Neural progenitor cell (in vitro differentiated cells): Measurements from ENCODE around the gene CCDC6.
"Not testable (repeated sequence)": the region's sequence is repeated elsewhere in the genome, so short reads cannot be mapped to it uniquely, and the experiment has no call there.

ENCODE experiments used
- EZH2phosphoT487 ChIP-seq: fragments of 200-600 bp; sonication (generic); IDR thresholded peaks from 2 replicates; pipeline ENCODE4 v1.6.1; 2017; ENCODE audit warnings: antibody characterized with exemption
- TF ChIP-seq, protein P1 (sequence below): fragments of 200-600 bp; sonication (generic); IDR thresholded peaks from 2 replicates; pipeline ENCODE4 v1.5.1; 2017; ENCODE audit warnings: antibody characterized with exemption, mild to moderate bottlenecking

- TF ChIP-seq, protein P1, sequence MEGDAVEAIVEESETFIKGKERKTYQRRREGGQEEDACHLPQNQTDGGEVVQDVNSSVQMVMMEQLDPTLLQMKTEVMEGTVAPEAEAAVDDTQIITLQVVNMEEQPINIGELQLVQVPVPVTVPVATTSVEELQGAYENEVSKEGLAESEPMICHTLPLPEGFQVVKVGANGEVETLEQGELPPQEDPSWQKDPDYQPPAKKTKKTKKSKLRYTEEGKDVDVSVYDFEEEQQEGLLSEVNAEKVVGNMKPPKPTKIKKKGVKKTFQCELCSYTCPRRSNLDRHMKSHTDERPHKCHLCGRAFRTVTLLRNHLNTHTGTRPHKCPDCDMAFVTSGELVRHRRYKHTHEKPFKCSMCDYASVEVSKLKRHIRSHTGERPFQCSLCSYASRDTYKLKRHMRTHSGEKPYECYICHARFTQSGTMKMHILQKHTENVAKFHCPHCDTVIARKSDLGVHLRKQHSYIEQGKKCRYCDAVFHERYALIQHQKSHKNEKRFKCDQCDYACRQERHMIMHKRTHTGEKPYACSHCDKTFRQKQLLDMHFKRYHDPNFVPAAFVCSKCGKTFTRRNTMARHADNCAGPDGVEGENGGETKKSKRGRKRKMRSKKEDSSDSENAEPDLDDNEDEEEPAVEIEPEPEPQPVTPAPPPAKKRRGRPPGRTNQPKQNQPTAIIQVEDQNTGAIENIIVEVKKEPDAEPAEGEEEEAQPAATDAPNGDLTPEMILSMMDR: not testable (repeated sequence)
- not testable (repeated sequence) for TF ChIP-seq EZH2phosphoT487
Measured at GRCh38 chr10:59785476-59785875, 120.9 kb downstream of the CCDC6 start.
